HG02885 (cell line): ENCODE measurements around the gene MALRD1.
"Not testable (repeated sequence)": the region's sequence is repeated elsewhere in the genome, so short reads cannot be mapped to it uniquely, and the experiment has no call there.

Experiments used
- ATAC-seq: cut with Tn5 transposase; IDR thresholded peaks from one replicate; pipeline ENCODE4 v1.9.1; 2021; ENCODE audit warnings: mild to moderate bottlenecking; ENCODE audit not compliant: unreplicated experiment, poor library complexity

The MALRD1 gene

DNA sequence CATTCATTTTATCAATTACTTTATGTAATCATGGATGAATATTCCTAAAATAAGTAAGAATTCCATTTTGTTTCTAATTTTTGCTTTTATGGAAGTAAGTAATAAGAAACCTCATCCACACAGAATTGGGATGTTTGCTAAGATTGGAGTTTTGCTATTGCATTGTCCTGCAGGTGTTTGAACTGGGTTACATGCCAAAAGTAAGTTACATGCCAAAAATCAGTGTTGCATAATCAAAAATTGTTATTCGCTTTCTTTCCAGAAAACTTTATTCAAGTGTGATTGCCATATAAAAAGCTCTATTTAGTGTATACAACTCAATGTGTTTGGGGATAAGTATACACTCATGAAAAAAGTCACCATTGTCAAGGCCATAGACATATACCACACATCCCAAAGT, 420.9 kb downstream of the MALRD1 start:
- no peak for ATAC-seq

DNA sequence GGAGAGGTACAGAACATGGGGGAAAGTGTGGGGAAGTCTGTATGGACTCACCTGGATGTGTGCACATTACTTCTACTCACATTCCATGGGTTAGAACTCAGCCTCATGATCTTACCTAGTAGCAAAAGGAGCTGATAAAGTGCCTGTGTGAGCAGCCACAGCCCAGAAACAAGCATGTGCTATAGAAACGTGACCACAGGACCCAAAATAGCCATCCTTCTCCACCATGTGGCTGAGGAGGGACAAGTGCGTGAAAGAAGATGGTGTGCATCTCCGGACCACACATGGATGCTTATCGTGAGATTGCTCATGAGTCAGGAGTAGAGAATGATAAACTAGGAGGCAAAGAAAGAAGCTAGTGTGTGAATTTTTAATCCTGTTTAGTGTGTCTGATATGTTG, 431.3 kb downstream of the MALRD1 start:
- no peak for ATAC-seq

DNA sequence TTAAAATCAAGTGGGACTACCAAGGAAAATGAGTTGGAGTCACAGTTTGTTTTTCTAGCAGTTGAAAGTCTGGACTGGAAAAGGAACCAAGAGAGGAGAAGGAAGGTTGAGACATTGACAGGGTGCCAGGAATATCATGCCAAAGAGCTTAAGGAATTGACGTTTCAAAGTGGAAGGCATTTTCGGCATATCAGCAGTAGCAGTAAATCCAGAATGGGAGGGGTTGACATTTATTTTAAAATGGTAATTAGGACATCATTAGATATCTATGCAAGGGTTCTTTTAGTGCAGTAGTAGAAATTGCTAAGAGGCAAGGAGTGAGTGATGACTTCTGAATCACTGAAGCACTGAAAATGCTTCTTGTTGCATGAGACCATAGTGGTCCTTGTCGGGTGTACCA, 431.8 kb downstream of the MALRD1 start:
- ATAC-seq: no peak

DNA sequence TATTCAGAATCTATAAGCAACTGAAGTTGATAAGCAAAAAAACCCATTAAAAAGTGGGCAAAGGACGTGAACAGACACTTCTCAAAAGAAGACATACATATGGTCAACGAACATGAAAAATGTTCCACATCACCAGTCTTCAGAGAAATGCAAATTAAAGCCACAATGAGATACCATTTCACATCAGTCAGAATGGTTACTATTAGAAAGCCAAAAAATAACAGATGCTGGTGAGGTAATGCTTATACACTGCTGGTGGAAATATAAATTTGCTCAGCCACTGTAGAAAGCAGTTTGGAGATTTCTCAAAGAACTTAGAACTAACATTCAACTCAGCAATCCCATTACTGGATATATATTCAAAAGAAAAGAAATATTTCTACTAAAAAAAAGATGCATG, 434.8 kb downstream of the MALRD1 start:
- ATAC-seq: no peak

DNA sequence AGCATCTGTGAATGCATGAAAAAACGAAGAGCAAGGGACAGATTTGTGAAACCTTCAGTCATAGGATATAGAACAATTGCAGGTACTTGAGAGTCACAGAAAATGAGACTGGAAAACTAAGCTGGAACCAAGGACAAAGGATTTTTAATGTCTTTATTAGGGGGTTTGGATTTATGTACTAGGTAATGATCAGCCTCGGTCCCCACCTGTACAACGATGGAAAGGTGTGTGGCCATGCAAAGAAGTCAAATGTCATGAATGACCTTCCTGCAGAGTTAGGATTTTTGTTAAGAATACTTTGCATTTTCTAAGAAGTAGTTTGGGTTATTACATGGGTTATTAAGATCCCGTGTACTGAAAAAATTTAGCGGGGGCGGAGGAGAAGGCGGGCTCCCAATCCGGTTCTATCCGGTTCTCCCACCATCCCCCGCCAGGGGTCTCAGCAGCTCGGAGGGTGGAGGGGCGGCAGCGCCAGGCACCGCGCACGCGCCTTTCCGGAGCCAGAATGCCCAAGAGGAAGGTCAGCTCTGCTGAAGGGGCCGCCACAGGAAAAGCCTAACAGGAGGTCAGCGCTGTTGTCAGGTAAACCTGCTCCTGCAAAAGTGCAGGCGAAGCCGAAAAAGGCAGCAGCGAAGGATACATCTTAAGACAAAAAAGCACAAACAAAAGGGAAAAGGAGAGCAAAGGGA, 440.1 kb downstream of the MALRD1 start:
- ATAC-seq: no peak

DNA sequence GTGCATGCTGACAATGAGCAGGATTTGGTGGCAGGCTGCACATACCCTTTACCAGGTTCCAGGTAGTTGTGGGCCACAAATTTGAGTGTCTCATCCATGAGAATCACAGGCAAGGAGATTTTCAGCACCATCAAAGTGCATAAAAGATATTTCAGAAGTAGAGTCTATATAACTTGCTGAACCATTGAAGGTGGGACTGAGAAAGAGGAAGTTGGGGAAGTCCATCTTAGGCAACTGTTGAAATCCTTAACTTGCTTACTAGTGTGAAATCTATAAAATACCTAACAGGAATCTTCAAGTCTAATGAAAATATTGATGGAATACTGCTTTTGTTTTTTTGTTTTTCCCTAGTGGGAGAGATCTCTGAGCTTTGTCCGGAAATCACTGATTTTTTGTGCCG, 442.6 kb downstream of the MALRD1 start:
- no peak for ATAC-seq

DNA sequence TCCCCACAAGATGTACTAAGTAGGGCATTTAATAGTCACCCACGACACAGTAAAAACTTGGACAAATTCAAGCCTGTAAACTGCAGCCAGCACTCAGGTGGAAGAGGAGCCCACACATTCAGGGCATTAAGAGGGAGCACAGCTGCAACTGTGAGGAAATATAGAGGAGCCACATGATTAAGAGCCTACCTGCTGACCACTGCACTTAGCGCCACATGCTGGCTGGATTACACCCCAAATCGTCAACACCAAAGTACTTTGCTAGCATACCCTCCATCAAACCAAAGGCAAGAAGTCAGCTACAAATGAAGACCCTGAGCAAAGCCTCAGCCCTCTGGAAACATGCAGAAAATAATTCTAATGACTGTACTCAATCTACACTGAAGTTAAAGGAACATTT, 445.3 kb downstream of the MALRD1 start:
- ATAC-seq: no peak

DNA sequence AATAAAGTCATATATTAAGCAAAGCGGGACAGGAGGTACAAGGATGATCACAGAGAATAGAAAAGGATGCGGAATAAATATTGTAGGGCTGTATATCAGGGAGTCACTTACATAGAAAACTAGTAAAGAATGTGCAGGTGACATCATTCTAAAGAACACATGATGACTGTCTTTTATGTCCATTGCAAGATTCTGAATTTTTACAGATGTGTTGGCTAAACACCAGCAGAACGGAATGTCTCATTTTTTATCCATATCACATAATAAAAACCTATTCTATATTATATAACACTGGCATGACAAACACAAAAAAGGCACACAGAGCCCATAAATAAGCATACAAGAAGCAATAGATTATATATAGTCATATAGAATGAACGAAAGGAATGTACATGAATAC, 448.4 kb downstream of the MALRD1 start:
- ATAC-seq: no peak

DNA sequence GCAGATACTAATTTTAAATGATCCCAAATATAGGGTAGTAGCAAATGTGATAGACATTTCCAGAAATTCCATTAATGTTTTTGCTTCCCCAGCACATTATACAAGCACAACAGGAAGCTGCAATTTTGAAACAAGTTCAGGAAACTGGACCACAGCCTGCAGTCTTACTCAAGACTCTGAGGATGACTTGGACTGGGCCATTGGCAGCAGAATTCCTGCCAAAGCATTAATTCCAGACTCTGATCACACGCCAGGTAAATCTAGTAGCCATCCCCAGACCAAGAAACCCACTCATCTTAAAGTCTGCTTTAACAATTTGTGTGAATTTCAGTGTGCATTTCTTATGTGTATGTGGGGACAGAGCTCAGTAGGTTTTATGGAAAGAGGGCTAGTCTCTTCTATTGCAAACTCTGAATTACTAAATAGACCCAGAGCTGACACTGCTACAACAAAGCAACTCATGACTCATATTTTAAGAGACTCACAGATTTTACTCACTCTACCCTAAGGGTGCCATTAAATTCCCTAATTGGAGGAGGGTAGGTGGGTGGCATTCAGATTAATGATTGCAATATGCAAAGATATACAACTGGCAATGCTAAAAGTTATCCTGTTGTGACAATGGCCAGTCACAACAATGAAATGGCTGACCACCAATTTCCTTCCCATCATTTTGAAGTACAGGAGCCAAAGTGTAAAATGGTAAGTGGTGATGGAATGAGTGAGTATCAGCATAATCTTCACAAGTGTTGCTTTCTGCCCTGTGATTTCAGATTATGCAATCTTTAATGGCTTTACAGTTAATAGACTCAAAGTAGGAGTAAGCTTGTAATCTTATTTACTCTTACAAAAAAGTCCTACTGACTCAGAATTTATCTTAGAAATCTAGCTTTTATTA, 450.0 kb downstream of the MALRD1 start:
- ATAC-seq: no peak

DNA sequence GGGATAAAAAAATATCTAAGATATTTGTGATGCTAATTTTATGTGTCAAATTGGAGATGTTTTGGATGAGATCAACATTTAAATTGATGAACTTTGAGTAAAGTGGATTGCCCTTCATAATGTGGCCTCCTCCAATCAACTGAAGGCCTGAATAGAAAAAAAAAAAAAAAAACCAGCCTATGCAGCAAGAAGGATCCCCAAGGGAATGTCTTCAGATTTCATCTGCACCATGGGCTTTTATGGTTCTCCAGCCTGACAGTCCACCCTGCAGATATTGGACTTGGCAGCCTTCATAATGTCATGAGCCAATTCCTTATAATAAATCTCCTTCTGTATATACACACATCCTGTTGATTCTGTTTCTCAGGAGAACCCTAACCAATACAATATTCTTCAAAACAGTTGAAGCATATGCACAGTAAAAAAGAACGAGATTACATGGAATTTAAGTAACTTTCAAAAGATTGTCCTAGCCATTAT, 450.7 kb downstream of the MALRD1 start:
- no peak for ATAC-seq

DNA sequence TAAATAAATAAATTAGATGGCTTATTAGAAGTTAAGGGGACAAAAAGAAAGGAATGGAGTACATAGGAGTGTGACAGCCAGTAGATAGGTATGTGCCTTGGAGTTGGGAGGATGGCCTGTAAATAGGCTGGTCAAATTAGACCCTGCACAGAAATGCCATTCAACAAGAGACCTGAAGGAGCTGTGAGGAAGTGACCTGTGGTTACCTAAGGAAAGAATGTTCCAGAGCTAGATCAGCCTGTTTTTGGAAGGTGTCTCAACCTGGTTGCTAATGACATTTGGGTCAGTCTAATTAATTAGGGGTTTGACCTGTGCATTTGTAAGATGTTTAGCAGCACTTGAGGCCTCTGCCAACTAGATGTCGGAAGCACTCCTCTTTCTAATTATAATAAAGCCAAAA, 452.4 kb downstream of the MALRD1 start:
- ATAC-seq: no peak

DNA sequence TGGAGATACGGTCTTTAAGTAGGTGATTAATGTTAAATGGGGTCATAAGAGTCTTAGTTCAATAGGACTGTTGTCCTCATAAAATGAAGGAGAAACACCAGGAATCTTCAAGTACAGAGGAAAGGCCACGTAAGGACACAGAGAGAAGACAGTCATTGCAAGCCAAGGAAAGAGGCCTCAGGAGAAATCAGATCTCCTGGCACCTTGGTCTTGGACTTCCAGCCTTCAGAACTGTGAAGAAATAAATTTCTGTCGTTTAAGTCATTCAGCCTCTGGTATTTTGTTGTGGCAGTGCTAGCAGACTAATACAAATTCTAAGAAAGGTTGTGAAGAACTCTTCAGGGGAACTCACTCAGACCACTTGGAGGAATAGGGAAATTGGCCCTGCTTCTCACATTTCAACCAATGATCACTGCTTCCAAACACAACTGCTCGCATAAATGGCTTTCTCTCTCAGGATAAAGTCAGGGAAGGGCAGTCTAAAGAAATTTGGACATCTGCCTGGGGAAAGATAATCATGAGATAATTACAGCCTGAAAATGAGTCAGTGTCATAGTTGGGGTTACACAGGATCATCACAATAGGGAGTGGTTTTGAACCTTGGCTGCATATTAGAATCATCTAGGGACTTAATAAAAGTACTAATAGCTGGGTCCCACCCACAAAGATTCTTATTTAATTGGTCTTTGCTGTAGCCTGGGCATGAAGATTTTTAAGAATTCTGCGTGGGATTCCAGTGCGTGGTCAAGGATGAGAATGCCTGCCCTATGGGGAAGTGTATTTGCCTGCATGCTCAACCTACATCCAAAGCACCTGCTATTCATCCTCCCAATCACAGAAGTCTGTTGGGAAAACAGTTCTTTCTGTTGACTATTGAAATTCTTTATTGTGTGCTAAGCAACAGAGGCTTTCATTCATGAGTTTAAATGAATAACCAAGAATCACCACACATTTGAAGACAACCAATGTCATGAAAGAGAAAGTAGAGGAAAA, 457.0 kb downstream of the MALRD1 start:
- no peak for ATAC-seq

DNA sequence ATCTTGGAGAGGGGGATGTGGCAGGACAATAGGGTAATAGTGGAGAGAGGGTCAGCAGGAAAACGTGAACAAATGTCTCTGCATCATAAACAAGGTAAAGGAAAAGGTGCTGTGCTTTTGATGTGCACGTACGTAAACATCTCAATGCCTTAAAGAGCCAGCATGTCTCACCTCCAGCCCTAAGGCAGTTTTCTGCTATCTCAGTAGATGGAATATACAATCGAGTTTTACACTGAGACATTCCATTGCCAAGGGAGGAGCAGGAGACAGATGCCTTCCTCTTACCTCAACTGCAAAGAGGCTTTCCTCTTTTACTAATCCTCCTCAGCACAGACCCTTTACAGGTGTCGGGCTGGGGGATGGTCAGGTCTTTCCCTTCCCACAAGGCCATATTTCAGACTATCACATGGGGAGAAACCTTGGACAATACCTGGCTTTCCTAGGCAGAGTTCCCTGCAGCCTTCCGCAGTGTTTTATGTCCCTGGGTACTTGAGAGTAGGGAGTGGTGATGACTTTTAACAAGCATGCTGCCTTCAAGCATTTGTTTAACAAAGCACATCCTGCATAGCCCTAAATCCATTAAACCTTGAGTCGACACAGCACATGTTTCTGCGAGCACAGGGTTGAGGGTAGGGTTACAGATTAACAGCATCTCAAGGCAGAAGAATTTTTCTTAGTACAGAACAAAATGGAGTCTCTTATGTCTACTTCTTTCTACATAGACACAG, 461.6 kb downstream of the MALRD1 start:
- ATAC-seq: not testable (repeated sequence)

DNA sequence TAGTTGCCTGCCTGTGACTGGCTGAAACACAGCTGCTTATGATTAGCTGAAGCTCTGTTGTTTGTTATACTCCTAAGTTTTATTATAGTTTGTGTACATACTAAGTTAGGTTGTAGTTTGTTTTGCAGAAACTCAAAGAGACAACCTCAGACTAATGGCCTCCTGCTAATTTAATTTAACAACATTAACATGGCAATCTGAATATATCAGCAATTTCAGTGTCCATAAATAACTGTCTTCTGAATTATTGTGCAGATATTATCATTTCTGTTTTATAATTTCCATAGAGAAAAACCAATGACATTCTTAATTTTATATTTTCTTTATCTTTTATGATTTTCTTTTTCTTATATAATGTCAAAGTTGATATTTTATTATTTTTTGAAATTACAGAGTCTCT, 469.5 kb downstream of the MALRD1 start:
- ATAC-seq: no peak

DNA sequence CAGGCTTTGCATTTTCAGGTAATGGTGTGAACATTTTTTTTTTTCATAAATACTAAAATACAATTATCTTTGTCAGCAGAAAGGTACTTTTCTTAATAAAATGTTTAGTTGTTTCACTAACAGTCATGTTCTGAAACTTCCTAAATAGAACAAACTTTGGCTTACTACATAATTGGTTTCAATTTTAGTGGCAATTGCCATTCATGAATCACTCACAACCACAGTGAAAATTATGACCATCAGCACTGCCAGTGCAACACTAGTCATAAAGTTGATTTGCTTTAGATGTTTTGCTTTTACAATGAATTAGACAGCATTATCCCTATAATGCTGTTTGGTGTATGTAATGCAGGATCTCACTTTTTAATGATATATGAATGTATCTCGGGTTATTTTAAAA, 470.0 kb downstream of the MALRD1 start:
- no peak for ATAC-seq

DNA sequence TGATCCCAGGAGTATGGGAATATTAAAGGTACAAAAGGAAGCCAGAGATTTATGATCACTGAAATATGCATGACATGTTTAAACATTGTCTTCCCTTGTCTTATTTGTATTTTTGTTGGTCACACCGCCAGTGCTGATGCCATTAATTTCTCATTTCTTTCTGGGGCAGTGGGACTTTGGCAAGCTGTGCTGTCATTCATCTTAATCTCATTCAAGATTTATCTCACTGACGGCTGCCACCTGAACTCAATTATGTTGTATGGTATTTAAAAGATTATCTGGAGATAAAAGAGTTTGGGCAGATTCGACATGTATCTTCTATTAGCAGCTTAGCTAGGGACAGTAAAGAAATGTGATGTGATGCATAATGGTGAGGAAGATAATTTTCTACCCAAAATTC, 482.7 kb downstream of the MALRD1 start:
- no peak for ATAC-seq

DNA sequence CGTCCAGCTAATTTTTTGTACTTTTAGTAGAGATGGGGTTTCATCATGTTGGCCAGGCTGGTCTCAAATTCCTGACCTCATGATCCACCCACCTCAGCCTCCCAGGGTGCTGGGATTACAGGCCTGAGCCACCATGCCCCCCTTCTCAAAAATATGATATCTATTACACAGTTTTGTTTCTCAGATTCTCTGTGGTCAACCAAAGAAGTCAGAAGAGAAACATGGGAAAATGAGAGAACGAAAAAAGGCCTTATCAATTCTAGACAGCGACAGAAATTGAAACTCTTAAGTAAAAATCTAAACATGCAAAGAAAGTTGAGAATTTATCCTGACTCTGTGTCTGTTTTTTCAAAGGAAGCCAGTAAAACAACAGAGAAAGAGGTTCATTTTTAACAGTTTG, 483.8 kb downstream of the MALRD1 start:
- no peak for ATAC-seq

DNA sequence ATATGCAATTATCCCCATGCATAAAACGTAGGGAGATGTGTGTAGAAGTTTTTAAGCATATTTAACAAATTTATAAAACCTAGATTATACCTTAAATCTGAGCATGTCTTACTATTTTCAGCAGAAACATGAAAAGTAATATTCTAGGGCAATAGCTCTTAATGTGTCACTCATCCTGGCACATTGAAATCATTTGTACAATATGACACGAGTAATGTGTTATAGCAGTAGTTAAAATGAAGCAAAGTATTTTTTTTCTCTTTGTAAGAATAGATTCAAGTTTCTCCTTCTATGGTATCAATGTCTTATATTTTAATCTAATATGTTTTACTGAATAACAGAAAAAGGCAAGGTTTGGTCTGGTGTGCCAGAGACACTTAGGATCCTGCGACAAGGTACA, 492.7 kb downstream of the MALRD1 start:
- ATAC-seq: no peak

DNA sequence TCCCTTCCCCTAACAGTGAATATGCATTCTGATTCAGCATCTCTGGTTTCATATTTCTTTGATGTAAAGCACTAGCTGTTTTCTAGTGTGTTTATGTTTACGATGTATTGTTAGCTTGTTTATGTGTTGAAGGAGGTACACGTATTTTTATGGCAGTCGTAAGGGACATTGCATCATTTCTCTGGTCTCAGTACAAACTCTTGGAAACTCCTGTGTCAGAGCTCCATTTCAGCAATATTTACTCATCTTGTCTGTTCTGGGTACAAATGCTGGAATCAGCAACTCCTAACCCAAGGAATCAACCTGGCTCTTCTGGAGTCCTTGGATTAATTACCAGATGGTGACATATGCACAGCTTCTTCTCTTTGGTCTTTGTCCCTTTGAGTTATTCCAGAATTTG, 497.6 kb downstream of the MALRD1 start:
- ATAC-seq: no peak

DNA sequence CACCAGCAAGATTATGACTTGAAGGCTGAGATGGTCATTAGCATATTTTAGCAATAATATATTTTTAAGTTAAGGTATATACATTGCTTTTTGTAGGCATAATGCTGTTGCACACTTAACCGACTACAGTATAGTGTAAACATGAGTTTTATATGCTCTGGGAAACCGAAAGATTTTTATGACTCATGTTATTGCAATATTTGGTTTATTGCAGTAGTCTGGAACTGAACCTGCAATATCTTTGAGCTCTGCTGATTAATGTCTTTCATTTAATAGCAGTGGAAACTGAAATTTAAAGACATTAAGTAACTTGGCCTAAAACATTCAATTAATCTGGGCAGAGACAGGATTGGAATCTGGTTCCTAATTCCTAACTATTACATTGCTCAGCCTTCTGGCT, 500.9 kb downstream of the MALRD1 start:
- ATAC-seq: no peak
